ENCODE data around the gene ACRV1. TPM values are rescaled to one million over a fixed set of nuclear protein-coding genes. Genes with fewer than 3 reads are reported as not detected.

ACRV1 gene
- polyA plus RNA-seq, 1 donor (not counting 4 experiments of a cell fraction or from before 2014, with no cell fraction given) = not detected

DNA sequence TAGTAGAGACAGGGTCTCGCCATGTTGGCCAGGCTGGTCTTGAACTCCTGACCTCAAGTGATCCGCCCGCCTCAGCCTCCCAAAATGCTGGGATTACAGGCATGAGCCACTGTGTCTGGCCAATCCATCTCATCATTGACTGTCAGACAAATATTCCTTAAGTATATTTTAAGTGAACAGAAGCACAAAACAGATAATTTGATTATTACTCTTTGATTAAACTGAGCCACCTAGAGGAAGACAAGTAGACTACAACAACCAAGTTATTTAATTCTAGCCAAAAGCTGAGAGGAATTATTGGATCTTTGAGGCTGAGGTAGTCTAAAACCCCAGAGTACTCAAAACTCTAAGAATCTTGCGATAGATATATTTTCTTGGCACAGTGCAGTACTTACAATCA, 1.2 kb downstream of the ACRV1 start:
- Histone ChIP-seq H3K9ac (ENCODE audit: control insufficient read depth, extremely low read depth, insufficient read depth, low read length) (no peak overlapping the region), H2AFZ (ENCODE audit: control insufficient read depth, low read length) (no peak overlapping the region), H4K20me1 (ENCODE audit: control insufficient read depth, extremely low read depth, insufficient read depth, low read length) (no peaks in the 10 kb centered on the region), H3K36me3 (ENCODE audit: control insufficient read depth in 2 of 2, extremely low read depth in 1 of 2, insufficient read depth in 2 of 2, low read length in 2 of 2) (peaks cover 0 to 5% of the 10 kb centered on the region in 2 experiments), H3K27ac (ENCODE audit: control insufficient read depth, insufficient read depth, low read length) (no peak overlapping the region), H3K4me3 (ENCODE audit: control insufficient read depth in 2 of 3, extremely low read depth in 1 of 3, insufficient read depth in 2 of 3, low read depth in 1 of 3, low read length in 3 of 3) (no peak overlapping the region), H3K4me1 (ENCODE audit: control insufficient read depth, extremely low read depth, insufficient read depth, low read length) (no peaks in the 10 kb centered on the region), H3K79me2 (ENCODE audit: control insufficient read depth, insufficient read depth, low read length) (no peaks in the 10 kb centered on the region), H3K27me3 (ENCODE audit: control insufficient read depth, extremely low read depth, insufficient read depth, low read length) (no peaks in the 10 kb centered on the region), H3K4me2 (ENCODE audit: control insufficient read depth, extremely low read depth, insufficient read depth, low read depth, low read length) (no peak overlapping the region), H3K9me1 (ENCODE audit: control insufficient read depth, extremely low read depth, insufficient read depth, low read length) (no peaks in the 10 kb centered on the region), H3K9me3 (ENCODE audit: control insufficient read depth, low read depth, low read length) (no peaks in the 10 kb centered on the region)
- dilution Hi-C loops (cut with MboI; ENCODE audit: extremely low pct_ligation_motif_present, low sequenced_read_pairs) = no loop called here
- TF ChIP-seq, protein P1, sequence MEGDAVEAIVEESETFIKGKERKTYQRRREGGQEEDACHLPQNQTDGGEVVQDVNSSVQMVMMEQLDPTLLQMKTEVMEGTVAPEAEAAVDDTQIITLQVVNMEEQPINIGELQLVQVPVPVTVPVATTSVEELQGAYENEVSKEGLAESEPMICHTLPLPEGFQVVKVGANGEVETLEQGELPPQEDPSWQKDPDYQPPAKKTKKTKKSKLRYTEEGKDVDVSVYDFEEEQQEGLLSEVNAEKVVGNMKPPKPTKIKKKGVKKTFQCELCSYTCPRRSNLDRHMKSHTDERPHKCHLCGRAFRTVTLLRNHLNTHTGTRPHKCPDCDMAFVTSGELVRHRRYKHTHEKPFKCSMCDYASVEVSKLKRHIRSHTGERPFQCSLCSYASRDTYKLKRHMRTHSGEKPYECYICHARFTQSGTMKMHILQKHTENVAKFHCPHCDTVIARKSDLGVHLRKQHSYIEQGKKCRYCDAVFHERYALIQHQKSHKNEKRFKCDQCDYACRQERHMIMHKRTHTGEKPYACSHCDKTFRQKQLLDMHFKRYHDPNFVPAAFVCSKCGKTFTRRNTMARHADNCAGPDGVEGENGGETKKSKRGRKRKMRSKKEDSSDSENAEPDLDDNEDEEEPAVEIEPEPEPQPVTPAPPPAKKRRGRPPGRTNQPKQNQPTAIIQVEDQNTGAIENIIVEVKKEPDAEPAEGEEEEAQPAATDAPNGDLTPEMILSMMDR (optimal IDR thresholded peaks at IDR 0.05 in 1 of 3, IDR thresholded peaks at IDR 0.05 in 1 of 3, conservative IDR thresholded peaks at IDR 0.05 in 1 of 3; ENCODE audit: extremely low read depth in 1 of 3, insufficient read depth in 2 of 3, low read length in 3 of 3) = no peak
- TF ChIP-seq EZH2 (IDR thresholded peaks at IDR 0.05; ENCODE audit: low read length) = no peak
- DNase-seq (ENCODE audit: low read depth, low spot score) (no peak), FAIRE-seq (no peak)

DNA sequence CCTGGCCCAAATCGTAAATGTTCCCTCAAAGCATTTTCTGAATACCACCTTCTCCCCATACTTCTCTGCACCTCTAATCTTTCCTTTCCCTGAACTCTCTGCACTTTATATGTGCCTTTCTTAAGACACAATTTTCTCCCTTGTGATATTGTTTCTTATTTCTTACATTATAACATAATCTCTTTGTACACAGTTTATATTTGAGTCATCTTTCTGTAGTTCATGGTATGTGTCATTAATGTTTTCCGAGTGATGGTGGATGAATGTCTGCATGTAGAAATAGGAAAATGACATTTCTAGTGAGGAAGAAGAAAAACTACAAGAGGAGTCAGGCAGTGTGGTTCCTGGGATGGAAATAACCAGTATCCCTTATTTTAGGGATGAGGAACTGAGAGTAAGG, 5.5 kb downstream of the ACRV1 start:
- Histone ChIP-seq H3K9me1 (ENCODE audit: control insufficient read depth, extremely low read depth, insufficient read depth, low read length) (no peaks in the 10 kb centered on the region), H3K4me3 (ENCODE audit: control insufficient read depth in 2 of 3, extremely low read depth in 1 of 3, insufficient read depth in 2 of 3, low read depth in 1 of 3, low read length in 3 of 3) (no peak overlapping the region), H2AFZ (ENCODE audit: control insufficient read depth, low read length) (no peak overlapping the region), H3K27me3 (ENCODE audit: control insufficient read depth, extremely low read depth, insufficient read depth, low read length) (no peaks in the 10 kb centered on the region), H3K27ac (ENCODE audit: control insufficient read depth, insufficient read depth, low read length) (no peak overlapping the region), H3K9ac (ENCODE audit: control insufficient read depth, extremely low read depth, insufficient read depth, low read length) (no peak overlapping the region), H3K4me1 (ENCODE audit: control insufficient read depth, extremely low read depth, insufficient read depth, low read length) (no peaks in the 10 kb centered on the region), H3K79me2 (ENCODE audit: control insufficient read depth, insufficient read depth, low read length) (no peaks in the 10 kb centered on the region), H3K9me3 (ENCODE audit: control insufficient read depth, low read depth, low read length) (no peaks in the 10 kb centered on the region), H3K4me2 (ENCODE audit: control insufficient read depth, extremely low read depth, insufficient read depth, low read depth, low read length) (no peak overlapping the region), H4K20me1 (ENCODE audit: control insufficient read depth, extremely low read depth, insufficient read depth, low read length) (no peaks in the 10 kb centered on the region), H3K36me3 (ENCODE audit: control insufficient read depth in 2 of 2, extremely low read depth in 1 of 2, insufficient read depth in 2 of 2, low read length in 2 of 2) (peaks cover 0 to 5% of the 10 kb centered on the region in 2 experiments)
- dilution Hi-C loops (cut with MboI; ENCODE audit: extremely low pct_ligation_motif_present, low sequenced_read_pairs) = no loop called here
- DNase-seq (ENCODE audit: low read depth, low spot score) (no peak), FAIRE-seq (no peak)
- no peak for TF ChIP-seq EZH2 (IDR thresholded peaks at IDR 0.05; ENCODE audit: low read length)
- TF ChIP-seq, protein P1 (optimal IDR thresholded peaks at IDR 0.05 in 1 of 3, IDR thresholded peaks at IDR 0.05 in 1 of 3, conservative IDR thresholded peaks at IDR 0.05 in 1 of 3; ENCODE audit: extremely low read depth in 1 of 3, insufficient read depth in 2 of 3, low read length in 3 of 3) = no peak

All from keratinocyte (primary cell).